ENCODE data around the gene HEMGN.

Gene HEMGN

GRCh38 chr9:97900738-97901565, 37.0 kb downstream of the HEMGN start:
- no peak overlapping the region for H3K4me3 ChIP-seq (ENCODE audit: control insufficient read depth, low read depth, low read length)
- TF ChIP-seq CTCF (conservative IDR thresholded peaks at IDR 0.05; ENCODE audit: control insufficient read depth, insufficient read depth, low read depth, low read length), result peak; percentile 85
- peak; percentile 69 for DNase-seq (ENCODE audit: low read depth)

GRCh38 chr9:97900103-97900737, 37.8 kb downstream of the HEMGN start:
- DNase-seq (ENCODE audit: low read depth), result peak; percentile 92
- TF ChIP-seq CTCF (conservative IDR thresholded peaks at IDR 0.05; ENCODE audit: control insufficient read depth, insufficient read depth, low read depth, low read length), result no peak
- no peak overlapping the region for H3K4me3 ChIP-seq (ENCODE audit: control insufficient read depth, low read depth, low read length)

GRCh38 chr9:97895695-97896332, 42.2 kb downstream of the HEMGN start:
- DNase-seq (ENCODE audit: low read depth), result peak; percentile 54
- no peak overlapping the region for H3K4me3 ChIP-seq (ENCODE audit: control insufficient read depth, low read depth, low read length)
- TF ChIP-seq CTCF (conservative IDR thresholded peaks at IDR 0.05; ENCODE audit: control insufficient read depth, insufficient read depth, low read depth, low read length), result peak; percentile 18

- no peak for TF ChIP-seq CTCF (conservative IDR thresholded peaks at IDR 0.05; ENCODE audit: control insufficient read depth, insufficient read depth, low read depth, low read length)
- DNase-seq (ENCODE audit: low read depth), result no peak
- no peak overlapping the region for H3K4me3 ChIP-seq (ENCODE audit: control insufficient read depth, low read depth, low read length)
These were observed 42.8 kb downstream of the HEMGN start for GRCh38 chr9:97895211-97895610.

- no peak for DNase-seq (ENCODE audit: low read depth)
- TF ChIP-seq CTCF (conservative IDR thresholded peaks at IDR 0.05; ENCODE audit: control insufficient read depth, insufficient read depth, low read depth, low read length), result peak; percentile 6
These were observed 45.6 kb downstream of the HEMGN start for GRCh38 chr9:97892421-97892820.

GRCh38 chr9:97891736-97892135, 46.2 kb downstream of the HEMGN start:
- DNase-seq (ENCODE audit: low read depth), result no peak
- no peak for TF ChIP-seq CTCF (conservative IDR thresholded peaks at IDR 0.05; ENCODE audit: control insufficient read depth, insufficient read depth, low read depth, low read length)
- H3K4me3 ChIP-seq (ENCODE audit: control insufficient read depth, low read depth, low read length), result no peak overlapping the region

More at GRCh38 chr9:97892421-97892820, 45.6 kb downstream of the HEMGN start:
- no peak overlapping the region for H3K4me3 ChIP-seq (ENCODE audit: control insufficient read depth, low read depth, low read length)
